Hepatocyte (in vitro differentiated cells): ENCODE results near the gene ZNF605. TPM values are rescaled to one million over a fixed set of nuclear protein-coding genes. Genes with fewer than 3 reads are reported as not detected.

ENCODE experiments used
- DNase-seq: peaks from one replicate; pipeline ENCODE4 v3.0.0-alpha.2; 2016; ENCODE audit warnings: low spot score
- H2AFZ ChIP-seq: fragments of 200-600 bp; sonication (generic); 2 replicates; pipeline ENCODE4 v1.6.0; 2016; ENCODE audit warnings: antibody characterized with exemption, mild to moderate bottlenecking
- H3K27ac ChIP-seq: fragments of 200-600 bp; sonication (generic); 2 replicates; pipeline ENCODE4 v1.5.1; 2016; ENCODE audit warnings: mild to moderate bottlenecking
- H3K27me3 ChIP-seq: fragments of 200-600 bp; sonication (generic); 2 replicates; pipeline ENCODE4 v1.6.1; 2016
- H3K36me3 ChIP-seq: fragments of 200-600 bp; sonication (generic); replicated peaks from 2 replicates; pipeline ENCODE4 v1.5.1; 2016; ENCODE audit warnings: low read depth; ENCODE audit not compliant: insufficient read depth
- H3K4me1 ChIP-seq: fragments of 200-600 bp; sonication (generic); 2 replicates; pipeline ENCODE4 v1.5.1; 2016; ENCODE audit warnings: mild to moderate bottlenecking, moderate library complexity; ENCODE audit not compliant: insufficient read depth
- H3K4me2 ChIP-seq: fragments of 200-600 bp; sonication (generic); 2 replicates; pipeline ENCODE4 v1.6.0; 2016
- H3K4me3 ChIP-seq: fragments of 200-600 bp; sonication (generic); 2 replicates; pipeline ENCODE4 v1.5.1; 2016; ENCODE audit warnings: mild to moderate bottlenecking
- H3K79me2 ChIP-seq: fragments of 200-600 bp; sonication (generic); 2 replicates; pipeline ENCODE4 v1.6.0; 2017; ENCODE audit warnings: mild to moderate bottlenecking
- H3K9me2 ChIP-seq: fragments of 200-600 bp; sonication (generic); replicated peaks from 2 replicates; pipeline ENCODE4 v1.6.0; 2017; ENCODE audit warnings: mild to moderate bottlenecking; ENCODE audit not compliant: insufficient read depth
- H3K9me3 ChIP-seq: fragments of 200-600 bp; sonication (generic); 2 replicates; pipeline ENCODE4 v1.5.1; 2016; ENCODE audit warnings: low read depth, mild to moderate bottlenecking
- H4K20me1 ChIP-seq: fragments of 200-600 bp; sonication (generic); 2 replicates; pipeline ENCODE4 v1.6.0; 2016; ENCODE audit warnings: mild to moderate bottlenecking; ENCODE audit not compliant: insufficient read depth, poor library complexity, severe bottlenecking
- CTCF ChIP-seq: fragments of 200-600 bp; sonication (generic); IDR thresholded peaks from 2 replicates; pipeline ENCODE4 v1.5.1; 2016; ENCODE audit warnings: antibody characterized with exemption, mild to moderate bottlenecking; ENCODE audit not compliant: poor library complexity
- EZH2 ChIP-seq: fragments of 200-600 bp; sonication (generic); IDR thresholded peaks from 2 replicates; pipeline ENCODE4 v1.6.1; 2016; ENCODE audit warnings: antibody characterized with exemption, mild to moderate bottlenecking, borderline replicate concordance
- EZH2phosphoT487 ChIP-seq: fragments of 200-600 bp; sonication (generic); IDR thresholded peaks from one replicate; pipeline ENCODE4 v1.6.1; 2018; ENCODE audit warnings: antibody characterized with exemption, mild to moderate bottlenecking, low read depth, moderate library complexity; ENCODE audit not compliant: unreplicated experiment, severe bottlenecking
- WGBS: methylation state at CpG from one replicate; pipeline ENCODE4 v1.1.6; 2016; ENCODE audit warnings: low lambda C conversion rate; ENCODE audit errors: missing lambda C conversion rate; 5-methylcytosine and 5-hydroxymethylcytosine counted together
- polyA plus RNA-seq: library from polyadenylated mRNA; unstranded; fragments of >200 nt; fragmentation: Nextera tagmentation; extraction: Ambion mirVana; gene quantifications from 2 replicates; pipeline ENCODE4 v1.2.1, GENCODE V29; 2016
- total RNA-seq: library from RNA; depleted of rRNA; stranded (reverse); fragments of >200 nt; gene quantifications from 2 replicates; pipeline ENCODE4 v1.2.3, GENCODE V29; 2014

ZNF605 gene
- total and polyA plus RNA-seq, 2 experiments from 2014 or later, result 2.8 to 10.9 TPM

GRCh38 chr12:132946246-132946820, 9.8 kb downstream of the ZNF605 start:
- Histone ChIP-seq H3K27ac (no peak overlapping the region), H3K27me3 (no peaks in the 10 kb centered on the region), H3K79me2 (peaks cover 20% of the 10 kb centered on the region), H2AFZ (no peak overlapping the region), H3K9me3 (peaks cover 47% of the 10 kb centered on the region), H3K4me1 (no peaks in the 10 kb centered on the region), H3K4me2 (no peak overlapping the region), H3K9me2 (no peaks in the 10 kb centered on the region), H4K20me1 (no peaks in the 10 kb centered on the region), H3K36me3 (peaks cover 3% of the 10 kb centered on the region), H3K4me3 (no peak overlapping the region)
- DNase-seq, result no peak
- WGBS, result 89% methylated on average over 8 of the region's 8 CpGs
- TF ChIP-seq CTCF (no peak), EZH2phosphoT487 (no peak), EZH2 (no peak)

- peaks cover 3% of the 10 kb centered on the region for H3K36me3 ChIP-seq
- H3K27ac ChIP-seq, result no peak overlapping the region
- H3K9me2 ChIP-seq, result no peaks in the 10 kb centered on the region
- no peaks in the 10 kb centered on the region for H3K4me1 ChIP-seq
- no peak for DNase-seq
- no peaks in the 10 kb centered on the region for H4K20me1 ChIP-seq
- H2AFZ ChIP-seq, result no peak overlapping the region
- H3K4me3 ChIP-seq, result no peak overlapping the region
- peaks cover 42% of the 10 kb centered on the region for H3K9me3 ChIP-seq
- 99% methylated on average over 9 of the region's 9 CpGs for WGBS
- no peak overlapping the region for H3K4me2 ChIP-seq
- H3K79me2 ChIP-seq, result peaks cover 15% of the 10 kb centered on the region
- TF ChIP-seq CTCF (no peak), EZH2 (no peak), EZH2phosphoT487 (no peak)
- no peaks in the 10 kb centered on the region for H3K27me3 ChIP-seq
These were observed 10.3 kb downstream of the ZNF605 start for GRCh38 chr12:132945806-132946205.

DNA sequence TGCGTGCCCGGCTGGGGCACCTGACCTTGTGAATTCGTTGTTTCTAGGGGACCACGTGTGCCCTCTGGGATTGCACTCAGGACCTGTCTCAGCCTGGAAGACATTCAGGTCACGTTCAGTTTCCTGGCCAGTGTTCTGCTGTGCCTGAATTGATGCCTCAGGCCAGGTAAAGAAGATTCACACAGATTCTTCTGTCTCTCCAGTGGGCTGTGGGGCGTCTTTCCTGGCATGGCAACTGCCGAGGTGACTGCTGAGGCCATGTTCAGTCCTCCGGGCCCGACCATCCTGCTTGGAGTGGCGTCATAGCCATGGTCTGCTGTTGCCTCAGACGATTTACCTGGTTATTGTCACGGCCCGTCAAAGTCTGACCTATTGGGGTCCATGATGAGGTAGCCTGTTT, 13.5 kb downstream of the ZNF605 start:
- Histone ChIP-seq H3K4me2 (no peak overlapping the region), H3K9me2 (no peaks in the 10 kb centered on the region), H3K9me3 (peaks cover 34% of the 10 kb centered on the region), H3K36me3 (peaks cover 3% of the 10 kb centered on the region), H3K79me2 (peaks cover 2% of the 10 kb centered on the region), H4K20me1 (no peaks in the 10 kb centered on the region), H3K27me3 (no peaks in the 10 kb centered on the region), H3K4me3 (no peak overlapping the region), H3K4me1 (no peaks in the 10 kb centered on the region), H3K27ac (no peak overlapping the region), H2AFZ (no peak overlapping the region)
- no peak for DNase-seq
- WGBS, result 96% methylated on average over 13 of the region's 13 CpGs
- TF ChIP-seq EZH2 (no peak), CTCF (no peak), EZH2phosphoT487 (no peak)
